HG02763 (cell line): ENCODE measurements around the gene CRYBG1.

Source experiments
- ATAC-seq: cut with Tn5 transposase; IDR thresholded peaks from one replicate; pipeline ENCODE4 v1.9.1; 2021; ENCODE audit warnings: mild to moderate bottlenecking, moderate library complexity; ENCODE audit not compliant: unreplicated experiment

Gene CRYBG1

GRCh38 chr6:106360410-106360988 lies at the start of gene CRYBG1:
CRYBG1 (plus strand) TSS chr6:106360717; CDS start chr6:106360909, 192 bp downstream.
- ATAC-seq: no peak

- no peak for ATAC-seq
These were observed 44.6 kb upstream of the CRYBG1 start for GRCh38 chr6:106315765-106316374.

GRCh38 chr6:106316375-106316766 lies 44.1 kb upstream of the CRYBG1 start:
- ATAC-seq: no peak

- no peak for ATAC-seq
These were observed 42.5 kb upstream of the CRYBG1 start for GRCh38 chr6:106318061-106318460.

- no peak for ATAC-seq
These were observed 41.7 kb upstream of the CRYBG1 start for GRCh38 chr6:106318851-106319250.

- no peak for ATAC-seq
These were observed 38.6 kb upstream of the CRYBG1 start for GRCh38 chr6:106321940-106322339.

- ATAC-seq: no peak
These were observed 35.7 kb upstream of the CRYBG1 start for GRCh38 chr6:106324726-106325335.

GRCh38 chr6:106325336-106326178 lies 35.0 kb upstream of the CRYBG1 start, which contains the start of gene ATG5:
ATG5 (minus strand) TSS chr6:106325760; CDS start chr6:106316208, 9,552 bp downstream.
- peak; percentile 97 for ATAC-seq

- ATAC-seq: peak; percentile 65
These were observed 25.7 kb upstream of the CRYBG1 start for GRCh38 chr6:106334646-106335448.

- no peak for ATAC-seq
These were observed 21.0 kb upstream of the CRYBG1 start for GRCh38 chr6:106339334-106340029.

- no peak for ATAC-seq
These were observed 13.3 kb upstream of the CRYBG1 start for GRCh38 chr6:106347219-106347618.

- no peak for ATAC-seq
These were observed 4.1 kb upstream of the CRYBG1 start for GRCh38 chr6:106356378-106356777.

- no peak for ATAC-seq
These were observed 533 bp upstream of the CRYBG1 start for GRCh38 chr6:106359959-106360409.

GRCh38 chr6:106360989-106361430 lies 493 bp downstream of the CRYBG1 start:
- no peak for ATAC-seq

- no peak for ATAC-seq
These were observed 3.1 kb downstream of the CRYBG1 start for GRCh38 chr6:106363401-106364138.

GRCh38 chr6:106369739-106370138 lies 9.2 kb downstream of the CRYBG1 start:
- ATAC-seq: no peak

- ATAC-seq: no peak
These were observed 10.1 kb downstream of the CRYBG1 start for GRCh38 chr6:106370639-106371038.

- ATAC-seq: no peak
These were observed 12.5 kb downstream of the CRYBG1 start for GRCh38 chr6:106372838-106373501.
